GM18519 (cell line): Measurements from ENCODE around the gene RASL10A.
"Not testable (repeated sequence)": the region's sequence is repeated elsewhere in the genome, so short reads cannot be mapped to it uniquely, and the experiment has no call there.

ENCODE experiments used
- ATAC-seq: cut with Tn5 transposase; IDR thresholded peaks from one replicate; pipeline ENCODE4 v1.9.1; 2021; ENCODE audit warnings: mild to moderate bottlenecking, moderate library complexity; ENCODE audit not compliant: unreplicated experiment, low FRiP score

Gene RASL10A, protein sequence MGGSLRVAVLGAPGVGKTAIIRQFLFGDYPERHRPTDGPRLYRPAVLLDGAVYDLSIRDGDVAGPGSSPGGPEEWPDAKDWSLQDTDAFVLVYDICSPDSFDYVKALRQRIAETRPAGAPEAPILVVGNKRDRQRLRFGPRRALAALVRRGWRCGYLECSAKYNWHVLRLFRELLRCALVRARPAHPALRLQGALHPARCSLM

DNA sequence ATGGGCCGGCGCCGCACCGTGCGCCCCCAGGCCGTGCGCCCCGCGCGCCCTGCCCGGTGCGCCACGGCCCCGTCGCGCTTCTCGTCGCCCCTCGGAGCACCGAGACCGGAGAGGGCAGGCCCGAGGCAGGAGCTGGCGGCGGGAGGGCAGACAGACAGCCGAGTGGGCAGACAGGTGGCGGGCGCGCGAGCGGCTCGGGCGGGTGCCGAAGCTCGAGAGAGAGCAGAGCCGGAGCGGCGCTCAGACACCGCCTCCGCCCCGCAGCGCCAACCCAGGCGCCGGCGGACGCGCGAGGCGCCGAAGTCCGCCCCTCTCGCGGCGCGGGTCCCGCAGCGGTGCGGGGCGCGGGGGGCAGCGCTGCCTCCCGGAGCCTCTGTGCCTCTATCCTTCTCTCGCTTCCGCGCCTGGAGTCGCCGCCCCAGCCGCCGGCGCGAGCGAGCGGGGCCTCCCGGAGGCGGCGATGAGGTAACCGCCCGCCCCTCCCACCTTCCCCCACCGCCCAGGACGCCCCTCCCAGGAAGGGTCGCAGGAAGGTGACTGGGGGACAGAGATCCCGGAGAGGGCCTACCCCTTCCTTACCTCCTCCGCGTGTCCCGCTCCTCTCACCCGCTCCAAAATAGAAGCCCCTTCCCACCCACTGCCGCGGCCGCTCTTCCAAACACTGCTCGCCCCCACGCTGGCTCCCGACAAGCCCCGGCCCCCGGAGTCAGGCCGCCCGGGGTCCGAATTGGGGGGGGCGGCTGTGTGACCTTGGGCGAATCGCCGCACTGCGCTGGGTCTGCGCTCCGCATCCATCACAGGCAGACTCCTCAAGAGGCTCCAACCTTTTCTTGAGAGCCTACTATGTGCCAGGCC is at the start of gene RASL10A:
Gene RASL10A, minus strand, starts transcription at position 412 of the 855 bp plus-strand sequence. CDS start 451 bp downstream, outside the sequence.
- no peak for ATAC-seq

DNA sequence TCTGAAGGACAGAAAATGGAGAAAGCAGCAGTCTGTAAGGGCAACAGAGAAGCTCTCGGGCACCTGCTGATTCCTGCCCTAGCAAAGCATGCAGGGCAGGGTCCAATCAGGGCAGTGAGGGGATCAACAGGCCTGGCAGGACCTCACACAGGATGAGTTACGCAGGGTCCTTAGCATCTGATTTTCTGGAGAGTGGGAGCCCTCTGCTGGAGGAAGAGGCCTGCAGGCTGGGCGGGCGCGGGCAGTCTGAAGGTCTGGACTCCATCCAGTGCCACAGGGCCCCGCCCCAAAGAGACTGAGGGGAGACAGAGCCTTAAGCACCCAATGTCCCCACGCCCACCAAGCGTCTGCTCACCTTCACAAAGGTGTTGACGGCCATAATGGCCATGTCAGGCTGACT is 44.0 kb upstream of the RASL10A start:
- no peak for ATAC-seq

DNA sequence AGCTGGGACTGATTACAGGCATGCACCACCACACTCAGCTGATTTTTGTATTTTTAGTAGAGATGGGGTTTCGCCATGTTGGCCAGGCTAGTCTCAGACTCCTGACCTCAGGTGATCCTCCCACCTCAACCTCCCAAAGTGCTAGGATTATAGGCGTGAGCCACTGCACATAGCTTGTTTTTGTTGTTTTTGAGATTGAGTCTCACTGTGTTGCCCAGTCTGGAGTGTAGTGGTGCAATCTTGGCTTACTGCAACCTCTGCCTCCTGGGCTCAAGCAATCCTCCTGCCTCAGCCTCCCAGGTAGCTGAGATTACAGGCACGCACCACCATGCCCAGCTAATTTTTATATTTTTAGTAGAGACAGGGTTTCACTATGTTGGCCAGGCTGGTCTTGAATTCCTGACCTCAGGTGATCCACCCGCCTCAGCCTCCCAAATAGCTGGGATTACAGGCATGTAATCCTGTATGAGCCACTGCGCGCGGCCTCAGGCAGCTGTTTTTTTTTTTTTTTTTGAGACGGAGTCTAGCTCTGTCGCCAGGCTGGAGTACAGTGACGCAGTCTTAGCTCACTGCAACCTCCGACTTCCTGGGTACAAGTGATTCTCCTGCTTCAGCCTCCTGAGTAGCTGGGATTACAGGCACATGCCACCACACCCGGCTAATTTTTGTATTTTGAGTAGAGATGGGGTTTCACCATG is 41.8 kb upstream of the RASL10A start:
- ATAC-seq = not testable (repeated sequence)

DNA sequence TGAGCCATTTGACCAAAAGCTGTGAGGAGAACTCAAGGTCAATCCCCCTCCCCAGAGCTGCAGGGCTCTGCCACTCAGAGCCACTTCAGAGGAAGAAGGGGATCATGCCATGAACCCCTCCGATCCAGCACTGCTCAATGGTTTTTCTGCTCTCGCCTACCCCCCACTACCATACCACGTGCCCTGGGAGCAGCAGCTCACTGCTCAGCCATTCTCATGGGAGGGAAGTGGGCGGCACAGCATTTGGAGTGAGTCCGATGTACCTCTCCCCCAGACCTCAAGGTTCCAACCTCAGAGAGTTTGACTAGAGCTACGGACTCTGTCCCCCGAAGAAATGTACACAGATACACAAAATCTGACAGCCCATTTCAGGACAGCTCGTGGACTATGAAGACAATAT is 38.4 kb upstream of the RASL10A start:
- no peak for ATAC-seq

DNA sequence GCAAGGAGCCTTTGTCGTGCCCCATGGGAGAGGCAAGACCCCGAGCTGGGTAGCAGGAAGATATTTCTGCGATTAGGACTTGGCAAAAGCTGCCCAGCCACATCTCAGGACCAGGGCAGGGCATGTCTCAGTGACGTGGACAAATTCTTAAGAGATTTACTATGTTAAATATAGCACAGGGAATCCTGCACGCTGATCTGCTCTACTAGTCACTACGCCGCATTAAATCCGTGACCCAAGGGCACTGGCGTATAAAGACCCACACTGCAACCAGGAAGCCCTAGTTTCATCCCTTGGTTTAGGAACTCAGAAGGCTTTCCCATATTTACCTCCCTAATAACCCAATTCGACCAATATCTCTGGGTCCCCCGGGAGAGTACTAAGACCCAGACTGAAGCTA is 37.8 kb upstream of the RASL10A start:
- no peak for ATAC-seq

DNA sequence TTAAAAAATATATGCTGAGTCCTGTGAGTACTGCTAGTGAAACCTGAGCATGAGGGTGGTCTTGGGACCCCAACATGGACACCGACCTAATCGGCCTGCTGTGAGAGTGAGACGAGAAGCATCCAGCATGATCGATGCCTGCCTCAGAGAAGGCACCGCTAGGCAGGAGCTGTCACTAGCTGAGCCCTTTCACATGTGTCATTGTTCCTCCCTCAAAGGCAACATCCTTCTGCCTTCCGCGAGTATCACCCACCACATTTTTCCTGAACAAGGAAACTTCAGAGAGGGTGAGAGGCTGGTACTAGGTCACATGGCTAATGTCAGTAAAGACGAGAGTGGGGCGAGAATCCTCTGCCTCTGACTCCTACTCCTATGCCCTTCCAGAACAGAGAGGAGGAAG is 37.3 kb upstream of the RASL10A start:
- ATAC-seq = no peak

DNA sequence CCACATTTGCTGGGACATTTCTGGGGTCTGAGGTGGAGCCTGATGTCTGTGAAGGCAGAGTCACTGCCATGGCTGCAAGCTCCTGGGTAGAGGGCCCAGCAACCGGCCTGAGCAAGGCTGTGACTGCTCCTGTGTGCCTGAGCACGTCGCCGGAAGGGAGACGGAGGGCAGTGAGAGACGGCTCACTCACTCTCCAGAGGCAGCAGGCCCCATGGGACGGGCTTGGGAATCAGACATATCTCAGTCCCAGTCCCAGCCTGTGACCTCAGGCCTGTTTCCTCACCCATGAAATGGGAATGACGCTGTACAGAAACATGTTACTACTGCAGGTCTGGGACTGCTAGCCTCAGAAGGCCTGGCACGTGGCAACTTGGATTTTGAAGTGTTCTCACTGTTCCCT is 36.4 kb upstream of the RASL10A start:
- no peak for ATAC-seq

DNA sequence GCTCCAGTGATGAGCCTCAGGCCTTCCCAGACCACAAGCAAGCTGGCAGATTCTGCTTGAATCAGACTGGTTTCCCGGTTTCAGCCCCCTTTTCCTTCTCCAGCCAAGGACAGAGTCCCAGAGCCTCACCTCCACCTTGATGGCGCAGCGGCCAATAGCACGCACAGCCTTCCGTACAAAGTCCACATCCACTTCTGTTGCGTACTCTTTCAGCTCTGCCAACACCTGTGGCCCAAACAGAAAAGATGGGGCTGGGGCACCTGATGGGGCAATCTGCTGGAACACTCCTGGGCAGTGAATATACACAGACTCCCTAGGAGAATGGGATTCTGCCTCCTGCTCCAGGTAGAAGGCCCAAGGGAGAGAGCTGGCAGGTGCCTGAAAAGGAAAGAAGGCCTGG is 35.5 kb upstream of the RASL10A start:
- no peak for ATAC-seq

DNA sequence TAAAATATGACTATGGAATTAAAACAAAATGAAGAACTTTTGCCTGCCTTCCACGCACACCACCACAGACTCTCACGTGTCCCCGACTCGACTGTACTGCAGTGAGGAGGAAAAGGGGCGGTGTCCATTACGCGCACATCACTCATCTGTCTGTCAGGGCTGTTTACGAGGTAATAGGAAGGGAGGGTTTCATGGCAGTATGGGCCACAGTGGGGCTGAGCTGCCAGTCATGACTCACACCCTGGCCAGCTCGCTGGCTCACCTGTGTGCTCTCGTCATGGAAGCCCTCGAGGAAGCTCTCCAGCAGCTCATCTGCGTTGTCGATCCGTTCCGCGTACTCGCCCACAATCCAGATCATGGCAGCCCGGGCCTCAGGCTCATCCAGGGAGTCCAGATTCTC is 33.5 kb upstream of the RASL10A start:
- no peak for ATAC-seq

DNA sequence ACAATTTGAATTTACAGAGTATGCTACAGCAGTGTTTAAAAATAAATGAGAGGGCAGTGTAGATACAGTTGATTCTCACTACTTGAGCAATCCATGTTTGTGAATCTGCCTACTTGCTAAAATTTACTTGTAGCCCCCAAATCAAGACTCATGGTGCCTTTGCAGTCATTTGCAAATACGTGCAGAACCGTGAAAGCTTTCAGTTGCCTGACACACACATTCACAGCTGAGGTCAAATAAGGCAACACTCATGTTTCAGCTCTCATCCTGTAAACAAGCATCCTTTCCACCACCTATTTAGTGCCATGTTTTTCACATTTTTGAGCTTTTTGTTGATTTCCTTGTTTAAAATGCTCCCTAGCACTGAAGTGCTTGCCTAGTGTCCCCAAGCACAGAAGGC is 32.5 kb upstream of the RASL10A start:
- ATAC-seq = no peak

DNA sequence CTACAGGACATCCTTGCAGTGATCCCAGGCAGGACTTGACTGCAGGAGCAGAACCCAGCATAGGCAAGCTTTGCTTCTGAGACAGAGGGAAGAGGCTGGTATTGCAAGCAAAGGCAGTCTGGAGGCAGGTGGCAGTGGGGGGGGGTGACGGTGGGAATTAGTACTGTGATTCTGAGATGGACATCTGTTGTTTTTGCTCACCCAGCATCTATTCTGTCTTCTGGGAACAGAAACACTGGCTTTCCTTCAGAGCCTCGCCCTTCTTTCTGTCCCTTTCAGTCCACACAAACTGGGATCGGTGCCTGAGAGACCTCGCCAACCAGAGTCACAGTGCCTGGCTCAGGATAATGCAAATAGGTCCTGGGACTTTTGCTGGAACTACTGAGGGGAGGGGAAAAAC is 31.2 kb upstream of the RASL10A start:
- no peak for ATAC-seq

DNA sequence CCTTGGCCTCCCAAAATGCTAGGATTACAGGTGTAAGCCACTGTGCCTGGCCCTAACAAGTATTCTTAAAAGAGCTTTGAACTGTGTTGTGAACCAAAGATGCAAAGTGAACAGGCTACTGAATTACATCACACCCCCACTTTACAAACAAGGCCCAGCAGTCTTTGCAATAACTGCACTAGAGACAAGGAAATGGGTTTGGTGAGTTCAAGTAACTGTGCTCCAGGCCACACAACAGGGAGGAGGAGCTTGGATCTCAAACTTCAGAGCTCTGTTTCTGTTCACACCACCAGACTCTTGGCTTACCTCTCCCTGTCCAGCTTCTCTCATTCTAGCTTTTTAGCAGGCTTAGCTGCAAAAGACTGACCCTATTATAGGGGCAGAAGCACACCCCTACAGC is 30.4 kb upstream of the RASL10A start:
- no peak for ATAC-seq

DNA sequence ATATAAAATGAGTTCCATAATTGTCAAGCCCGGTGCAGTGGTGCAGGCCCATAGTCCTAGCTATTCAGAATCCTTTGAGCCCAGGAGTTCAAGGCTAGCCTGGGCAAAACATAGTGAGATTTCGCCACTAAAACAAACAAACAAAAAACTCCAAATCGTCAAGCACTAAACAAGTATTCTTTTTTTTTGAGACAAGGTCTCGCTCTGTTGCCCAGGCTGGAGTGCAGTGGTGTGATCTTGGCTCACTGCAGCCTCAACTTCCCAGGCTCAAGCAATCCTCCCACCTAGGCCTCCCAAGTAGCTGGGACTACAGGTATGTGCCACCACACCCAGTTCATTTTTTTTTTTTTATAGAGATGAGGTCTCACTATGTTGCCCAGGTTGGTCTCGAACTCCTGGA is 29.4 kb upstream of the RASL10A start:
- ATAC-seq = not testable (repeated sequence)

DNA sequence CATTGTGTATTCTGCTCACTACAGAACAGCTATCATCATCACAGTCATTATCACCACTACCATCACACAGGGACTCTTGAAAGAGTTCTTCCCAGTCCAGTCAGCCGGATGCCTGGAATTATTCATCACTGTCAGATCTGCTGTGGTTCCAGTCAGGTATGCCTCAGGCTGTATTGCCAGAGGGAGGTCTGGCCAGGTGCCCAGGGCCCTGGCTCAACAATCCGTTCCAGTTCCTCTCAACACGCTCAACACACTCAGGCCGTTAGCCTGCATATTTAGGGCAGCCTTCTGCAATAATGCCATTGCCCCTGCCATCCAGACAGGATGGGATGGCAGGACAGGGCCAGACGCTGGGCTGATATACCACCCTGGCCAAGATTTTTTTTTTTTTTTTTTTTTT is 28.6 kb upstream of the RASL10A start:
- no peak for ATAC-seq

DNA sequence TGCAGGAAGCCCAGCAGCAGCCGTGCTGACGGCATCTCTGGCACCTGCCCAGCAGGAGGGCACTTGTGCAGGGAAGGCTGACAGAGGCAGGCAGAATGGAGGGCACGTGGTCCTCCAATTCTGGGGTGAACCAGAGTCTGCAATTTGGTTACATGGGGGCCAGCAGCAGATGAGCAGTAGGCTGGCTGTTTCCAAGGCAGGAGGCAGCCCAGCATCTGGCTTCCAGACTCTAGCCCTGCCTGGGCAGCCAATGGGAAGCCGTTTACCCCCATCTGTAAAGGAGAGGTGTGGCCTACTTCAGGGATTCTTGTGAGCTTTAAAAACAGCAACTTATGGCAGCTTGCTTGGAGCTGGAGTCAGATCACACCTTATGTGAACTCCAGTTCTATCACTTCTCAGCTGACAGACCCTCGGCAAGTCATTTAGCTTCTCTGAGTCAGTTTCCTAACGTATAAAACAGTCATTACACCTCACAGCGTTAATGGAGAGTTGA is 27.9 kb upstream of the RASL10A start:
- no peak for ATAC-seq

DNA sequence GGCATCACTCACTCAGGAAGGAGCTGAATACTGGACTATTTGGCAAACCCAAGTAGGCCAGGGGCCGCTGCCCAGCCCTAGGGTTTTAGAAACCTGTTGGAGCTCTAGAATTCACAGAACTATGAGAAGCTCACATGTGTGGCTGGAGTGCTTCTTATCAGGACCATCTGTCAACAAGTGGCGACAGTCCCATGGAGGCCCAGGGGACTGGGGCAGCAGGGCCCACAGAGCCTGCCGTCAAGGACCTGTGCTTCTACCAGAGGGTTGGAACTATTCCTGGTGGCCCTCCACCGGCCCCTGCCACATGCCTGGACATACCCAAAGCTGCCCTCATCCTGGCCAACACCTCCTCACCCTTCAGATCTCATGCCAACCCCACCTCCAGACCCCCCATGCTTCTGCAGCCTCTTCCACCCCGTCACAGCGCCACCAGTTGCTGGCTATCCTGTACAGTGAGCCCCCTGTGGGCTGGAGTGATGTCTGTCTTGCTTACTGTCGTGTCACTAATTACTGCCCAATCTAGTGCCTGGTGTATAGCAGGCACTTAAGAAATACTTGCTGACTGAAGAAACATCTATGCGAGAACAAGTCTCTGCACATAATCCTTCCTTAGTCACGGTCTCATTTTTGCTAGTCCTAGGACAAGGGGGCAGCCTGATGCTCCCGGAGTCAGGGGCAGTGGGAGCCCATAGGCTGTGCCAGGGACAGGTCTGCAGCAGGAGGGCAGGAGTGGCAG is 27.2 kb upstream of the RASL10A start:
- ATAC-seq = no peak

DNA sequence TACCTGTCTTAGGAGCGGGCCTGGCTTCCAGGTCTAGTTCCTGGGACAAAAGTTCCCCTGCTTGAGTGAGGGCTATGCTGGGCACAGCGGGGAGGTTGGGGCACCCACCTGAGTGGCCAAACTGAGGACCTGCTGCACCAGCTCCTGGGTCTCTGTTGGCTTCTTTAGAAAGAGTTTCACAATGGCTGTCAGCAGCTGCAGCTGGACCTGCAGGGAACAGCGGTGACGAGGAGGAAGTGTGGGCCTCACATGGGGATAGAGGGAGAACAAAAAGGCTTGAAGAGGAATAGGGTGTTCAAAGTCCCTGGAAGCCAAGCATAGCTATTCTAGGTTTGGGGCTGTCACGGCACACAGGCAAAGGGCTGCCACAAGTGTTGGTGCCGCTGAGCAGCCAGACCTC is 26.7 kb upstream of the RASL10A start:
- no peak for ATAC-seq

DNA sequence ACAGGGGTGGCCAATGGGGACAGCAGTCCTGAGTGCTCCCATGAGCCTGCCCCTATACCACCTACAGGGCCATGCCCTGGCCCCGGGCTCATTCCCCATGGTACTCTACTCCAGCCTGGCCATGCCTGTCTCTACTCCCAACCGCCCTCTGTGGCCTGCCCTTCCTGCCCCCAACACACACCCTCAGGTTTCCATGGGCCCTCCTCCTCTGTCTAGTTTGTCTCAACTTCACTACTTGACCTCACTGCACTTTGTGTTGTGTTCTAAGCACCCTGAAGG is 26.3 kb upstream of the RASL10A start:
- no peak for ATAC-seq

DNA sequence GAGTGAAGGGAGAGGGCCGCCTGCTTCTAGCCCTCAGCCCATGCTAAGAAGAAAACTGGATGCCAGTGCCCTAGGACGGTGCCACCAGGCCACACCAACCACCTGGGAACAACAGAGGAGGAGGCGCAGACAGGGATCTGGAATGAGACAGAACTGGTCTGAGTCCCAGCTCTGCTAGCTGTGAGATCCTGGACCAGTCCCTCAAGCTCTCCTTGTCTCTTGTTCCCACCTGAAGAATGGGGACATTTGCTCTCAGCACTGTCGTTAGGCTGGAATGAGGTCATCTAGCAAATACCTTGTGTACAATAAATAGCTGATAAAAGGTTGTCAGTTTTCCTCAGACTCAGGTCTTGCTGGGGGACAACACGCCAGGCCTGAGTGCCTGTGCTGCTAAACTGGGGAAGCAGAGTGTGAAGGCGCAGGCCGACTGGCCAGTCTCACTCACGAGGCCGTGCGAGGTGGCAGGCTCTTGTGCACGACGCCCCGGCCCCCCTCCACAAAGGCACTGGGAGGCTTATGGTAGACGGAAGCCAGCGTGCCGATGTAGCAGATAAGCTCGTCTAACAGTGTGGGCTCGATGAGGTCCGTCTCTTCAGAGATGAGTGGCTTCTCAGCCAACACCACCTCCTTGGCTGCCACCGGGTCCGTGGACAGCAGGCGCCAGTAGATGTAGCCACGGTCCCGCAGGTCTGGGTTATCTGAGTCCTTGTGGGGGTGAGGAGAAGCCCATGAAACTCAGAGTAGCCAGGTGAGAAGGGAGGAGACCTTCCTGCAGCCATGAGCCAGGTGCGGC is 25.8 kb upstream of the RASL10A start:
- ATAC-seq = no peak

DNA sequence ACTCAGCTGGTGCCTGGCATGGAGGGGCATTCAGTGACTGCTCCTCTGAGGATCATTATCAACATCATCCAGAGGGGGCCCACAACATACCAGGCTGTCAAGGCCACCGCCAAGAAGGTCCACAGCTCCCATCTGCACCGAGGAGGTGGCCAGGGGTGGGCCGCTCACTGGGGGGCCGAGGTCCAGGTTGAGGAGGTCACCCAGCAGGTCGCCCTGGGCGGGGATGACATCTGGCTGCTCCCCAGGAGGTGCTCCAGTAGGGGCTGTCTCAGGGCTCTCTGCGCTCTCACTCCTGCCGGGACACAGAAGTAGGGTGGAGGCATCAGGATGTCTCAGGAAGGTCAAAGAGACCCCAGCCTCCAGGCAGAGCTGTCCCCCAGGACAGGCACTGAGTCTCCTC is 25.1 kb upstream of the RASL10A start:
- no peak for ATAC-seq
